ENCODE results near the gene DNAH8. TPM values are rescaled to one million over a fixed set of nuclear protein-coding genes. Genes with fewer than 3 reads are reported as not detected.

DNAH8 gene, protein sequence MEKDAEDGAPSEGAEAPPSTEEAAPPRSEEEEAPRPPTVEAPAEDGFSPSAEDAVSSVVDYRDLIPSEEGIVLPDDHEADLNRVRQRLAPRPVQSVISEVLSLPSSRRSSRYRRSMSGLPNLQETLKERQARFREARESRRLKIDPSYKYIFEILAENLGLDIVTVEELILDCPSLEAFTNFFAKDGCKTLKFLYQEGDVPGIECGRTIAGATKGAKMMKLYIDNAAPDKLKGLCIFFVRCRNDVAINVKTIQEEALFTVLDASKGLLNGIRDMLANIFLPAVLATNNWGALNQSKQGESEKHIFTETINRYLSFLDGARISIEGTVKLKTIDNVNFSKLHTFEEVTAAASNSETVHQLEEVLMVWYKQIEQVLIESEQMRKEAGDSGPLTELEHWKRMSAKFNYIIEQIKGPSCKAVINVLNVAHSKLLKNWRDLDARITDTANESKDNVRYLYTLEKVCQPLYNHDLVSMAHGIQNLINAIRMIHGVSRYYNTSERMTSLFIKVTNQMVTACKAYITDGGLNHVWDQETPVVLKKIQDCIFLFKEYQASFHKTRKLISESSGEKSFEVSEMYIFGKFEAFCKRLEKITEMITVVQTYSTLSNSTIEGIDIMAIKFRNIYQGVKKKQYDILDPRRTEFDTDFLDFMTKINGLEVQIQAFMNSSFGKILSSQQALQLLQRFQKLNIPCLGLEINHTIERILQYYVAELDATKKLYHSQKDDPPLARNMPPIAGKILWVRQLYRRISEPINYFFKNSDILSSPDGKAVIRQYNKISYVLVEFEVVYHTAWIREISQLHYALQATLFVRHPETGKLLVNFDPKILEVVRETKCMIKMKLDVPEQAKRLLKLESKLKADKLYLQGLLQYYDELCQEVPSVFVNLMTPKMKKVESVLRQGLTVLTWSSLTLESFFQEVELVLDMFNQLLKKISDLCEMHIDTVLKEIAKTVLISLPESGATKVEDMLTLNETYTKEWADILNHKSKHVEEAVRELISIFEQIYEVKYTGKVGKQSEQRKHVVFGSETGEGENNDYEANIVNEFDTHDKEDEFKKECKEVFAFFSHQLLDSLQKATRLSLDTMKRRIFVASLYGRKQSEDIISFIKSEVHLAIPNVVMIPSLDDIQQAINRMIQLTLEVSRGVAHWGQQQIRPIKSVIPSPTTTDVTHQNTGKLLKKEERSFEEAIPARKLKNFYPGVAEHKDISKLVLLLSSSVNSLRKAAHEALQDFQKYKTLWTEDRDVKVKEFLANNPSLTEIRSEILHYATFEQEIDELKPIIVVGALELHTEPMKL (N-terminal part only)
- not detected in 2 replicates for total RNA-seq

DNA sequence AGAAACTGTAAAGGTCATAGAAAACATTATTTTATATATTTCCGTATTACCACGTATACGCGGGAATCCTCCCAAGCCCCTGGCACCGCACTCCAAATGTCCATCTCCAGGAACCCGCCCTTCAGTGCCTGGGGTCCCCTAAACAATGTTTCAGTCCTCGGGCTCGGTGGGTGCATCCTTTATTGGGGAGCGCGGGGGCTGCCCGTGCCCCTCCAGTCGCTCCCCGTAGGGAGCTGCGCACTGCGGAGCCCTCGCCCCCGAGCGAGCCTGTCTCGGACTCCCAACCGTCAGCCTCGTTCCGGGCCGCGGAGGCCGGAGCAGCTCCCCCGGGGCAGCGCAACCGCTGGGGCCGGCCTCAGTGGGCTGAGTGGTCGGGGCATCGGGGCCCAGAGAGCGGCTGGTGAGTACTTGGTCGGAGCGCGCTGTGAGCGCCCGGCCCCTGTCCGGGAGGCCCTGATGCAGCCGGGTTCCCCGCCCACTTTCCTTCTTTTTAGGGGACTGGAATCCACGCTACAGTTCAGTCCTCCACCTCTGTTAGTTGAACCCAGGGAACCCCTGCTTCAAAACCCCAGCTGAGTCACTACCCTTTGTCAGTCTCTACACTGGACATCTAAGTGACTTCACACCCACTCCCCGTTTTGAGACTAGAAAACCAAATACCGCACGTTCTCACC is at the start of gene DNAH8:
Gene DNAH8 (plus strand): TSS at position 296 of the 674 bp plus-strand sequence. CDS start 7,499 bp downstream, outside the sequence.

DNA sequence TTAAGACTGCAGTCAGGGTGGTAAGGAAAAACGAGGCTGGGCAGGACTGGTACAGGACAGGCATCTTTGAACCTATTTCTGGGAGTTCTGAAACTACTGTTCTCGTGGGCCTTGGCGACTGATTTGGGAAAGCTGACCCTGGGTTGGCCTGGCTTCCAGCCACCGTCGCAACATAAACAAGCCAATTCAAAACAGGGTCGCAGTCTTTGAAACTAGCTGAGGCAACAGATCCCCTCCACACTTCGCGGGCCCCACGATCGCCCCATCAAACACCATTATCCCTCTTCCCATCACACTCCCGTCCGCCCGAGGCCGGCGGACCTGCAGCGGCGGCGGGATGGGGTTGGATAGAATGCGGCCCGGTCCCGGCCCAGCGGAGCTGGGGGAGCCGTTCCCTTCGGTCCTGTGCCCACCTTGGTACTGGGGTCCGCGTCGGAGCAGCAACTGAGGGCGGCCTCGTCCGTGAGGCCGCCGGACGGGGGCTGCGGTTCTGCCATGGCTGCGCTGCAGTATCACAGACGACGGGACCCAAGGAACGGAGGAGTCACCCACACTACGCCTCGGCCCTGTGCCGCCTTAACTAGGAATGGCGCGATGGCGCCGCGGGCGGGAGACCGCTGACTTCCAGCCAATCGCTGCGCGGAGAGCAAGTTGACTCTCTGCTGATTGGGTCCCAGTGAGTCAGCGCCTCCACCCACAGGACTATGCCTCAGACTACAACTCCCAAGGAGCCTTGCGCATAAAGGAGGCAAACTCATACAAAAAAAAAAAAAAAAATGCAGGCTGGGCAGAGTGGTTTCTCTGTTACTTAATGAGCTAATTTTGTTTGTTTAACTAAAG is 12.3 kb upstream of the DNAH8 start, which contains the start of gene GLO1:
Gene GLO1 (minus strand): TSS at position 588 of the 840 bp plus-strand sequence. CDS start 91 bp downstream, at position 497.

DNA sequence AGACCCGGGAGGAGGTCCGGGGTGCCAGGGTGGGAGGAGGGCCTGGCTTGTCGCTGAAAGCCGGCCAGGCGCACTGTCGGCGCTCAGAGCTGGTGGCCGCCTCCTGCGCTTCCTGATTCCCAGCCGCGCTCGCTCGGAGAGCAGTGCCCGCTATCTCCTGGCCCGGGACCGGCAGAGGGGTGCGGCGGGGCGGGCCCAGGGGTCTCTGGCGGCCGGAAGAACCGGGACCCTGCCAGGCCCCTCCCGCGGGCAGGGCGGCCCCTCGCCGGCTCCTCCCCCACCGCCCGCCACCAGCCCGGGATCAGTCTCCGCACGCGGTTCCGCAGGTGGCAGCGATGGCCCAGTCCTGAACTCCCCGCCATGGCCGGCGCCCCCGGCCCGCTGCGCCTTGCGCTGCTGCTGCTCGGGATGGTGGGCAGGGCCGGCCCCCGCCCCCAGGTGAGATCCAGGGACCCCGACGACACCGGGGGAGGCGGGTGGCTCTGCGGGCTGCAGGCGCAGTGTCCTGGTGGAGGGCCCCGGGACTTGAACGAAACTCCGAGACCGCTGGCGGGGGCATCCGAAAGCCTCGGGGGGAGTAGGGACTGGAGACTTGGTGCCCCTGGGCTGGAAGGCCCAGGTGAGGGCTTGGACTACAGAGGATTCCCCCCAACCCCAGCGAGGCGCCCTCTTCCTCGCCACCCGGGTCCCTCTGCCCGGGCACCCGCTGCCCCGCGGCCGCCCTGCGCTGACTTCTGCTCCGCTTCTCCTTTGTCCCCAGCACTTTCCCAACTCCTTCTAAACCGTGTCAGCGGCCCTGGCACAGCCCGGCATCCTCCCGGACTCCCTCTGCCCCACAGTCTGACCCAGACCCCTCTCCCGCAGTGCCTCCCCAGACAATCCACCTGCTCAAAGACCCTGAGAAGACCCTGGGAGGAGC is 333.6 kb downstream of the DNAH8 start, which contains the start of gene GLP1R:
Gene GLP1R (plus strand): TSS at position 301 of the 919 bp plus-strand sequence. CDS start 60 bp downstream, at position 361.

Other genes starting within 250 kb of the DNAH8 start
- 4.8 and 5.4 TPM in 2 replicates for gene BTBD9, start 75.4 kb upstream of the DNAH8 start, total RNA-seq
- 168 and 169 TPM in 2 replicates for gene GLO1, start 12.2 kb upstream of the DNAH8 start, total RNA-seq

All from mammary microvascular endothelial cell (primary cell).